Endothelial cell of umbilical vein (primary cell): ENCODE data around the gene GPBAR1. TPM values are rescaled to one million over a fixed set of nuclear protein-coding genes. Genes with fewer than 3 reads are reported as not detected.

Experiments
- BruUV-seq: library from RNA; stranded (reverse); fragments of 400-500 nt; replicated peaks from 2 replicates; lab custom pipeline; 2021; lab: Mats Ljungman, UMichigan
- CTCF ChIA-PET: fragments of 300-600, 350-600 bp; sonication (Branson Sonifier 250); formaldehyde crosslinking; loops from one replicate; lab custom pipeline; 2021; ENCODE audit warnings: antibody characterized with exemption, inconsistent platforms; lab: Charles Lee
- POLR2A ChIA-PET: fragments of 300-600, 350-600 bp; sonication (Branson Sonifier 250); formaldehyde crosslinking; loops from one replicate; lab custom pipeline; 2021; ENCODE audit warnings: antibody characterized with exemption, inconsistent platforms; lab: Charles Lee
- DNase-seq: peaks from one replicate; pipeline ENCODE4 v3.0.0-alpha.2; 2011; ENCODE audit warnings: low read depth, low spot score
- FAIRE-seq: peaks from 2 replicates; lab custom pipeline; 2011; peaks lifted over from hg19 to GRCh38; lab: Jason Lieb, UNC
- H2AFZ ChIP-seq: 2 replicates; pipeline ENCODE4 v1.6.0; 2012; ENCODE audit warnings: low read depth, low read length, control low read depth, inconsistent platforms
- H3K27ac ChIP-seq: 2 replicates; pipeline ENCODE4 v1.5.1; 2011; ENCODE audit warnings: low read depth, mild to moderate bottlenecking, control low read depth, low read length, moderate library complexity; ENCODE audit not compliant: insufficient read depth
- H3K27me3 ChIP-seq, 2 experiments: 2 replicates each; pipeline versions ENCODE4 v1.6.0 to v1.6.1; 2011; ENCODE audit warnings: low read length in 2 of 2, mixed read lengths in 1 of 2; ENCODE audit not compliant: control insufficient read depth in 2 of 2, insufficient read depth in 2 of 2
- H3K36me3 ChIP-seq, 2 experiments: 2 replicates in 1 of 2; 3 replicates in 1 of 2; pipeline ENCODE4 v1.5.1; 2011; ENCODE audit warnings: low read length in 2 of 2, mild to moderate bottlenecking in 1 of 2, moderate library complexity in 1 of 2; ENCODE audit not compliant: control insufficient read depth in 2 of 2, insufficient read depth in 2 of 2; ENCODE audit errors: extremely low read depth in 1 of 2
- H3K4me1 ChIP-seq: 3 replicates; pipeline ENCODE4 v1.5.1; 2011; ENCODE audit warnings: mild to moderate bottlenecking, low read length; ENCODE audit not compliant: control insufficient read depth, insufficient read depth; ENCODE audit errors: extremely low read depth
- H3K4me2 ChIP-seq: 2 replicates; pipeline ENCODE4 v1.6.1; 2011; ENCODE audit warnings: low read length, control low read depth, mixed read lengths; ENCODE audit not compliant: insufficient read depth
- H3K4me3 ChIP-seq, 3 experiments: fragments of 200-600 bp in 1 of 3; sonication (generic), shearing (Covaris generic) in 1 of 3; replicated peaks in 1 of 3; 2 replicates each; pipeline ENCODE4 v1.5.1; 2011 to 2016; ENCODE audit warnings: control low read depth in 3 of 3, low read length in 3 of 3, mild to moderate bottlenecking in 2 of 3, inconsistent platforms in 1 of 3, low read depth in 1 of 3, moderate library complexity in 1 of 3; ENCODE audit not compliant: insufficient read depth in 1 of 3
- H3K79me2 ChIP-seq: 2 replicates; pipeline ENCODE4 v1.6.0; 2012; ENCODE audit warnings: low read length, inconsistent platforms; ENCODE audit not compliant: control insufficient read depth, insufficient read depth
- H3K9ac ChIP-seq: replicated peaks from 2 replicates; pipeline ENCODE3; 2011; ENCODE audit warnings: low read length, control low read depth; ENCODE audit not compliant: insufficient read depth; ENCODE audit errors: extremely low read depth
- H3K9me1 ChIP-seq: replicated peaks from 3 replicates; pipeline ENCODE4 v1.6.0; 2011; ENCODE audit warnings: mild to moderate bottlenecking, low read length; ENCODE audit not compliant: control insufficient read depth, insufficient read depth; ENCODE audit errors: extremely low read depth
- H3K9me3 ChIP-seq: replicated peaks from 2 replicates; pipeline ENCODE4 v1.5.1; 2012; ENCODE audit warnings: low read length, inconsistent platforms; ENCODE audit not compliant: control insufficient read depth, insufficient read depth
- H4K20me1 ChIP-seq: replicated peaks from 2 replicates; pipeline ENCODE3; 2011; ENCODE audit warnings: mild to moderate bottlenecking, low read length; ENCODE audit not compliant: control insufficient read depth, insufficient read depth; ENCODE audit errors: extremely low read depth
- CTCF ChIP-seq, 2 donors: IDR thresholded peaks; 1 replicate in 1 of 2; 2 replicates in 1 of 2; pipeline ENCODE4 v1.5.1; 2011; ENCODE audit warnings: low read length in 2 of 2, mild to moderate bottlenecking in 2 of 2, moderate library complexity in 2 of 2, control low read depth in 1 of 2, inconsistent platforms in 1 of 2, low read depth in 1 of 2; ENCODE audit not compliant: insufficient read depth in 1 of 2; ENCODE audit errors: extremely low read depth in 1 of 2
- GATA2 ChIP-seq: IDR thresholded peaks from 2 replicates; pipeline ENCODE4 v1.7.0; 2011; ENCODE audit warnings: low read depth, mild to moderate bottlenecking, moderate library complexity, mixed read lengths, low read length; ENCODE audit not compliant: insufficient read length, insufficient read depth
- JUN ChIP-seq: IDR thresholded peaks from 2 replicates; pipeline ENCODE4 v1.6.1; 2011; ENCODE audit warnings: borderline replicate concordance, low read depth; ENCODE audit not compliant: insufficient read length, insufficient read depth
- POLR2A ChIP-seq: IDR thresholded peaks from 2 replicates; pipeline ENCODE4 v1.6.1; 2012; ENCODE audit warnings: low read depth, mild to moderate bottlenecking, control low read depth, low read length
- POLR2AphosphoS5 ChIP-seq: IDR thresholded peaks from 2 replicates; pipeline ENCODE4 v1.6.1; 2012; ENCODE audit warnings: low read depth, mild to moderate bottlenecking, control low read depth, low read length, moderate library complexity; ENCODE audit not compliant: insufficient read depth
- dilution Hi-C: fragments of 300-500 bp; cut with MboI; formaldehyde crosslinking; loops from one replicate; pipeline ENCODE4 v1.15.0; 2019; ENCODE audit warnings: low sequenced_read_pairs; ENCODE audit not compliant: extremely low pct_ligation_motif_present
- intact Hi-C: fragments of 100-400 bp; cut with micrococcal nuclease; formaldehyde crosslinking; loops from one replicate; pipeline ENCODE4 v1.10.0; 2022
- polyA plus RNA-seq, 4 experiments: library from polyadenylated mRNA; depleted of rRNA in 3 of 4; stranded (reverse) in 3 of 4; unstranded in 1 of 4; fragments of >200 nt; gene quantifications; 2 replicates each; pipeline versions ENCODE4 v1.2.1 to v1.2.3, GENCODE V29; 2011 to 2012; ENCODE audit warnings: missing spikeins in 1 of 4
- total RNA-seq: library from RNA; stranded (reverse); gene quantifications from 2 replicates; pipeline ENCODE4 v1.2.3, GENCODE V29; 2021

Gene GPBAR1
- total and polyA plus RNA-seq, 2 donors (not counting 3 experiments of a cell fraction or from before 2014, with no cell fraction given) = 0.14 to 0.75 TPM

DNA sequence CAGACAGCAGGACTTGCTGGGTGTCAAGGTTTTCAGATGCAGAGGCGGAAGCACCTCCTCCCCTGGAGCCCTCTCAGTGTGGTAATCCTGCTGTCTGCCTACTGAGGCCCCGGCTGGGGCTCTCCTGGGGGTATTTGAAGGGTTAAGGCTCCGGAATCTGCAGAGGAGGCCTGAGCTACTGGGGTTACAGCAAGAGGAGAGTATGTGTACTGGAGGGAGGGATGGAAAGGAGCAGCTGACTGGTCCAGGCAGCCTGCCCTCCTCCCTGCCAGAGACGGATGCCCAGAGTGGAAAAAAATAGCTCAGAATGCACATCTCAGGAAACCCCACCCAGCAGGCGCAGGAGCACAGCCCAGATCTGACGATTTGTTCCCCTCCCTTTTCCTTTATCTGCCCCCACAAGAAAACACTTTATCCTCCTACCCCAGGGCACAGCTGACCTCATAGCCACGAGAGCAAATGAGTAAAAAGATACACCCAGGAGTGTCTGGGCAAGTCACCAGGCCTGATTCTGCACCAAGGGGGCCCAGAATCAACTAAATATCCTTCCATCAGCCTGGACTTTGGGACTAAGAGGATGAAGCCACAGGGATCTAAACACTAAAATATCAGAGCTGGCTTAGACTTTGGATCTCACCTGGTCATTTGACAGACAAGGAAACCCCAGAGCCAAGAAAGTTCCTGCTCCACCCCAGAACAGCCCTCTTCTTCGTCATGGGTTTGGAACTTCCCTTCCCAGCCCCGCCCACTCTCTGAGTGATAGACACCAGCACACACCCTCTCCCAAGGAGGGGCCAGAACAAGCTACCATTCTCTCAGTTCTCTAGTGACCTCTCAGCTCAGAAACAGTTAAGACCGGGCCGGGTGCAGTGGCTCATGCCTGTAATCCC, 26.0 kb downstream of the GPBAR1 start:
- no TSS peak for BruUV-seq
- ChIA-PET POLR2A (interaction anchor here (0.6 to 1.6 kb wide), 5 partner anchors 13 to 258 kb away, joined by 3 to 6 read pairs (median 4); partner anchors contain the start of genes AAMP, CATIP and PNKD), CTCF (interaction anchor here (1.2 to 3.2 kb wide), 10 partner anchors 8 to 109 kb away, joined by 3 to 27 read pairs (median 10); partner anchors contain the start of genes AAMP, CATIP and PNKD)
- Histone ChIP-seq H3K4me3 (no peak overlapping the region), H4K20me1 (no peaks in the 10 kb centered on the region), H3K4me2 (peak overlapping the region; percentile 29), H3K9me3 (no peaks in the 10 kb centered on the region), H3K9me1 (no peaks in the 10 kb centered on the region), H3K27ac (peak overlapping the region; percentile 88), H3K9ac (peak overlapping the region; percentile 61), H3K79me2 (peaks cover 84% of the 10 kb centered on the region), H2AFZ (no peak overlapping the region), H3K27me3 (no peaks in the 10 kb centered on the region), H3K4me1 (peaks cover 77% of the 10 kb centered on the region), H3K36me3 (peaks cover under 1 to 2% of the 10 kb centered on the region in 2 experiments)
- dilution Hi-C loops (no loop called here), intact Hi-C loops (loop anchor here (1.0 to 2.0 kb wide), 2 partner anchors 15 to 282 kb away; partner anchors contain the start of genes CNOT9 and USP37)
- DNase-seq (peak; percentile 93), FAIRE-seq (peak; percentile 95)
- TF ChIP-seq CTCF (IDR thresholded peaks at IDR 0.05; ENCODE audit: extremely low read depth in 1 of 2, insufficient read depth in 1 of 2, low read depth in 1 of 2, low read length in 2 of 2) (no peak), GATA2 (peak; percentile 25), JUN (peak; percentile 32), POLR2AphosphoS5 (peak; percentile 59), POLR2A (peak; percentile 16)
